GM21390 (cell line): Measurements from ENCODE around the gene ASPSCR1.

Experiments used
- ATAC-seq: cut with Tn5 transposase; IDR thresholded peaks from one replicate; pipeline ENCODE4 v1.9.1; 2021; ENCODE audit not compliant: unreplicated experiment

ASPSCR1 gene

GRCh38 chr17:81959362-81960129 is 17.9 kb upstream of the ASPSCR1 start:
- no peak for ATAC-seq

- ATAC-seq = no peak
These were observed 17.1 kb upstream of the ASPSCR1 start for GRCh38 chr17:81960130-81960958.

GRCh38 chr17:81961087-81961511 is 16.3 kb upstream of the ASPSCR1 start, which contains the start of gene NOTUM:
NOTUM (minus strand) TSS chr17:81961187; CDS start chr17:81960909, 278 bp downstream.
- ATAC-seq = no peak

- no peak for ATAC-seq
These were observed 15.6 kb upstream of the ASPSCR1 start for GRCh38 chr17:81961521-81962498.

- ATAC-seq = no peak
These were observed 14.7 kb upstream of the ASPSCR1 start for GRCh38 chr17:81962499-81963441.

GRCh38 chr17:81964081-81964849 is 13.2 kb upstream of the ASPSCR1 start:
- no peak for ATAC-seq

GRCh38 chr17:81966343-81967243 is 10.8 kb upstream of the ASPSCR1 start:
- ATAC-seq = no peak

- ATAC-seq = no peak
These were observed 10.2 kb upstream of the ASPSCR1 start for GRCh38 chr17:81967244-81967532.

GRCh38 chr17:81967533-81968395 is 9.7 kb upstream of the ASPSCR1 start:
- no peak for ATAC-seq

- ATAC-seq = no peak
These were observed 9.1 kb upstream of the ASPSCR1 start for GRCh38 chr17:81968396-81968745.

- no peak for ATAC-seq
These were observed 8.3 kb upstream of the ASPSCR1 start for GRCh38 chr17:81968850-81969812.

GRCh38 chr17:81973432-81973831 is 4.0 kb upstream of the ASPSCR1 start:
- no peak for ATAC-seq

- ATAC-seq = peak; percentile 10
These were observed 858 bp upstream of the ASPSCR1 start for GRCh38 chr17:81976332-81977210.

GRCh38 chr17:81978524-81979298 is 1.3 kb downstream of the ASPSCR1 start:
- ATAC-seq = no peak
